ENCODE results near the gene FGD3. TPM values are rescaled to one million over a fixed set of nuclear protein-coding genes. Genes with fewer than 3 reads are reported as not detected.

Gene FGD3
- total and polyA plus RNA-seq, 2 donors (not counting 1 experiment from before 2014, with no cell fraction given), result 130 to 134 TPM

DNA sequence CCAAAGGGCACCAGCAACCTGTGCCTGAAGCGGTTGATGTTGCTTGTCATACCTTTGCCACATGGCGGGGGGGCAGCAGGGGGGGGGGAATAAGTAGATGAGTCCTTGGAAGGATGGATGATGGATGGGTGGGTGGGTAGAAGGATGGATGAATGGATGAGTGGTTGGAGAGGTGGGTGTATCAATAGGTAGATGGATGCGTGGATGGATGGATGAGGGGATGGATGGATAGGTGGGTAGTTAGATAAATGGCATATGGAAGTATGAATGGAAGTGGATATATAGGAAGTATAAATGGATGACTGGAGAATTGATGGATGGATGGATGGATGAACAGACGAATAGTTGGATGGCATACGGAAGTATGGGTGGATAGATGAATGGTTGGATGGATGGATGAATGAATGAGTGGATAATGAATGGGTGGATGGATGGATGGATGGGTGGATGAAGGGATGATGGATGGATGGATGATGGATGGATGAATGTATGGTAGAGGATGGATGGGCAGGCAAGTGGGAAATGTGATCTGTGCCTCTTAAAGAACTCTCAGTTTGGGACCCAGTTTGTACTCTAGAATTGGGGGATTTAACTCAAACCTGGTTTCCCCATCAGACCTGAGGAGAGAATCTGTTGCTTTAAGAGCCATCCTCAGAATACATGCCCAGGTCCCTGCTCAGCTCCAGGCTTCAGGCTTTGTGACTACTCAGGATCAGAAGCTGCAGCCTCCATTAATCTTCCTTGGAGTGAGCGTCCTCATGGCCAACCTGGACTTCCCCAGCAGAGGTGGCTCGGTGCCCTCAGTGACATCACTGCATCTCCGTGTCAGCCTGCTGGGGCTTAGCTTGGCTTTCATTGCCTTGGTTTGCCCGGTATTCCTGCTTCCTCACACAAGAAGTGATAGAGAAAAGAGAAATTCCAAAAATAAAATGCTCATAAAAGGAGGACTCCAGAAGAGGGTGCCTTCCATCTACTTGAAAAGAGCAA lies 83.6 kb downstream of the FGD3 start:
- H3K9me3 Mint-ChIP-seq (ENCODE audit: insufficient read depth), result no peaks in the 10 kb centered on the region
- Histone ChIP-seq H3K27ac (ENCODE audit: low read length in 2 of 2) (no peak overlapping the region), H3K9me3 (ENCODE audit: control extremely low read depth in 1 of 3, control insufficient read depth in 2 of 3, insufficient read depth in 1 of 3, low read length in 2 of 3) (no peaks in the 10 kb centered on the region), H4K20me1 (ENCODE audit: control insufficient read depth, insufficient read depth, low read length, poor library complexity, severe bottlenecking) (peaks cover 5% of the 10 kb centered on the region), H3K79me2 (ENCODE audit: control insufficient read depth, insufficient read depth, low read length) (peaks cover 8% of the 10 kb centered on the region), H3K4me2 (replicated peaks; ENCODE audit: low read depth, low read length, poor library complexity, severe bottlenecking) (no peak overlapping the region), H2AFZ (ENCODE audit: insufficient read depth, low read depth, low read length, poor library complexity, severe bottlenecking) (no peak overlapping the region), H3K9ac (ENCODE audit: low read length) (no peak overlapping the region), H3K27me3 (replicated peaks in 1 of 4; ENCODE audit: control extremely low read depth in 1 of 4, control insufficient read depth in 3 of 4, insufficient read depth in 4 of 4, low read length in 3 of 4) (no peaks in the 10 kb centered on the region), H3K4me1 (ENCODE audit: control insufficient read depth in 2 of 2, insufficient read depth in 2 of 2, low read length in 2 of 2) (peaks cover 33 to 52% of the 10 kb centered on the region in 2 donors), H3K4me3 (ENCODE audit: control extremely low read depth in 1 of 5, extremely low read depth in 1 of 5, insufficient read depth in 1 of 5, low read depth in 2 of 5, low read length in 4 of 5) (no peak overlapping the region), H3K36me3 (replicated peaks in 1 of 2; ENCODE audit: control extremely low read depth in 1 of 2, control insufficient read depth in 1 of 2, extremely low read depth in 1 of 2, insufficient read depth in 2 of 2, low read length in 1 of 2) (peaks cover 0 to 78% of the 10 kb centered on the region in 2 experiments)
- POLR2A ChIA-PET, result no interaction called here
- 95% methylated on average over 7 of the region's 9 CpGs for WGBS (ENCODE audit: insufficient coverage)
- H3K4me3 Mint-ChIP-seq, result no peak overlapping the region
- no peaks in the 10 kb centered on the region for H3K27me3 Mint-ChIP-seq
- no peak for TF ChIP-seq EZH2 (IDR thresholded peaks at IDR 0.05; ENCODE audit: borderline replicate concordance, insufficient read depth, low read depth, low read length, poor library complexity, severe bottlenecking)
- TF ChIP-seq, protein P1, sequence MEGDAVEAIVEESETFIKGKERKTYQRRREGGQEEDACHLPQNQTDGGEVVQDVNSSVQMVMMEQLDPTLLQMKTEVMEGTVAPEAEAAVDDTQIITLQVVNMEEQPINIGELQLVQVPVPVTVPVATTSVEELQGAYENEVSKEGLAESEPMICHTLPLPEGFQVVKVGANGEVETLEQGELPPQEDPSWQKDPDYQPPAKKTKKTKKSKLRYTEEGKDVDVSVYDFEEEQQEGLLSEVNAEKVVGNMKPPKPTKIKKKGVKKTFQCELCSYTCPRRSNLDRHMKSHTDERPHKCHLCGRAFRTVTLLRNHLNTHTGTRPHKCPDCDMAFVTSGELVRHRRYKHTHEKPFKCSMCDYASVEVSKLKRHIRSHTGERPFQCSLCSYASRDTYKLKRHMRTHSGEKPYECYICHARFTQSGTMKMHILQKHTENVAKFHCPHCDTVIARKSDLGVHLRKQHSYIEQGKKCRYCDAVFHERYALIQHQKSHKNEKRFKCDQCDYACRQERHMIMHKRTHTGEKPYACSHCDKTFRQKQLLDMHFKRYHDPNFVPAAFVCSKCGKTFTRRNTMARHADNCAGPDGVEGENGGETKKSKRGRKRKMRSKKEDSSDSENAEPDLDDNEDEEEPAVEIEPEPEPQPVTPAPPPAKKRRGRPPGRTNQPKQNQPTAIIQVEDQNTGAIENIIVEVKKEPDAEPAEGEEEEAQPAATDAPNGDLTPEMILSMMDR (IDR thresholded peaks at IDR 0.05), result no peak
- ATAC-seq (ENCODE audit: low read depth), result no peak
- peaks cover 63% of the 10 kb centered on the region for H3K4me1 Mint-ChIP-seq
- peak overlapping the region; percentile 50 for H3K27ac Mint-ChIP-seq
- DNase-seq, result no peak
- intact Hi-C loops (cut with micrococcal nuclease), result no loop called here
- CTCF ChIA-PET, result interaction anchor here (0.7 to 1.6 kb wide), 2 partner anchors 73 to 78 kb away, joined by 3 to 5 read pairs; no protein-coding TSS in a partner anchor

All from B cell (primary cell).